GM12801 (cell line): ENCODE measurements around the gene TTC7B.

Experiments used
- TF ChIP-seq, protein P1 (sequence below): IDR thresholded peaks from one replicate; pipeline ENCODE4 v1.5.1; 2011; ENCODE audit warnings: control low read depth; ENCODE audit not compliant: insufficient read length; ENCODE audit errors: extremely low read depth

TTC7B gene

DNA sequence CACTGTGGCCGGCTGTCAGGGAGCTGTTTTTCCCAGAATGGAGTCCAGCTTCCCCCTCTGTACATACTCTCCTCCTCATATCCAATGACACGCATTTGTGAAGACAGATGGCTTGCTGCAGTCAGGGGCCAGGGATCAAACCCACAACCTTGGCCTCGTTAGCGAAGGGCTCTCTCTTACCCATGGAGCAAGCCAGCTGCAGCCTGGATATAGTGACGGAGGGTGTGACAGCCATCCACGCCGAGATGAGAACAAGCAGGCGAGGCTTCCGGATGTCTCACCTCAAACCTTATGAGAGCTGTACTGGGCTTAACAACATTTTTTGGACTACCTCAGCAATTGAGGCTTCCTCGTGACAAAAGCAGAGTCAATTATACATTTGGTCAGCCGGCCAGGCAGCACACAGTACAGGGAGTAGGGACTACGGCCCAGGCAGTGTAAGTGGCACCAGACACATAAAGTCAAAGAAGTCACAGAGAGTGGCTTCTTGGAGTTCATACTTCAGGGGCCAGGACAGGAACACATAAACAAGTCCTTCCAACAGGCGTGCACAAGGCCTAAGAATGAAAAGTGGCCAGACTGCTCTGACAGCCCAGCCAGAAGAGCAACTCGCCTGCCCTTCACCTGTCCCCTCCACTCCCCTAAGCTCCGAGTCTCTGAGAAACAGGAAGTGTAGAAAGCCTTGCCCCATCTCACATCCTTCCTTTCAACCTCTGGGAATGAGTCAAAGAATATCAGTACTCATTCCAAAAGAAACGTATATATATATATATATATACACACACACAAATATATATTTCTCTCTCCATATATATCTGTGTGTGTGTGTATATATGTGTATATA, 115.1 kb downstream of the TTC7B start:
- TF ChIP-seq, protein P1, sequence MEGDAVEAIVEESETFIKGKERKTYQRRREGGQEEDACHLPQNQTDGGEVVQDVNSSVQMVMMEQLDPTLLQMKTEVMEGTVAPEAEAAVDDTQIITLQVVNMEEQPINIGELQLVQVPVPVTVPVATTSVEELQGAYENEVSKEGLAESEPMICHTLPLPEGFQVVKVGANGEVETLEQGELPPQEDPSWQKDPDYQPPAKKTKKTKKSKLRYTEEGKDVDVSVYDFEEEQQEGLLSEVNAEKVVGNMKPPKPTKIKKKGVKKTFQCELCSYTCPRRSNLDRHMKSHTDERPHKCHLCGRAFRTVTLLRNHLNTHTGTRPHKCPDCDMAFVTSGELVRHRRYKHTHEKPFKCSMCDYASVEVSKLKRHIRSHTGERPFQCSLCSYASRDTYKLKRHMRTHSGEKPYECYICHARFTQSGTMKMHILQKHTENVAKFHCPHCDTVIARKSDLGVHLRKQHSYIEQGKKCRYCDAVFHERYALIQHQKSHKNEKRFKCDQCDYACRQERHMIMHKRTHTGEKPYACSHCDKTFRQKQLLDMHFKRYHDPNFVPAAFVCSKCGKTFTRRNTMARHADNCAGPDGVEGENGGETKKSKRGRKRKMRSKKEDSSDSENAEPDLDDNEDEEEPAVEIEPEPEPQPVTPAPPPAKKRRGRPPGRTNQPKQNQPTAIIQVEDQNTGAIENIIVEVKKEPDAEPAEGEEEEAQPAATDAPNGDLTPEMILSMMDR = no peak

DNA sequence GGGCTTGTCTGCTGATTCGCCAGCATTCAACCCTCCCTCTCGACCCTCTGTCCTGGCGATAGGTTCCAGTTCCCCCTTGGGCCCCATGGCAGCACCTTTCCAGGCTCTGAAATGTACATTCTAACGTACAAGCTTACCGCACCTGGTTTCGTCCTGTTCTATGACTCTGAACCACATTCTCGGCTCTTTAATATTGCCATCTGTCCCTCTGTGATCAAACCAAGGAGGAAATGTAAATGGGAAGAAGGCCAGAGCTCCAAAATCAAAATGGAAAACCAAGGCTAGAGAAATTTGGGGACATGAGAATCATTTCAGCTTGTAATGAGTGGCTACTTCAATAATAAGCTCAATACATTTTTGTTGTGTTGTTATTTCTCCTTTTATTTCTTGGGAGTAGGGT, 117.2 kb downstream of the TTC7B start:
- TF ChIP-seq, protein P1 = no peak

DNA sequence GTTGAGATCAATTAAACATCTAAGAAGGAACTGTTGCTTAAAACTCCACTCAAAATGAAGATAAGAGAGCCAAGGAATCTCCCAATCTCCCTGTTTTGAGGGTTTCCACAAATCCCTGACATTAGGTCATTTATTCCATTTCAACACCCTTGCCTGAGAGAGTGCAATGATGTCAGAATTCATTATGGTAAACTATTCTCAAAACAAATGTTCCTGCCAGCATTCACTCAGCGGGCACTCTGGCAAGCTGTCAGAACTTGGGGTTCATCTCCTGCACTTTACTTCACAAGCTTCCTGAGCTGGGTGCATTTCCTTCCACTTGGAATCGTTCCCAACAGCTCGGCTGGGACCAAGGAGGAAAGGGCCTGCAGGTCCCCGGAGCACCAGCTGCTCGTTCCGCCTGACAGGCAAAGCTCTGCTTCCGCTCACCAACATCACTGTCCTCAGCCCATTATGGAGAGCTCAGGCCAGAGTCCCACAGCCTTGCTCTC, 117.8 kb downstream of the TTC7B start:
- TF ChIP-seq, protein P1 = no peak

DNA sequence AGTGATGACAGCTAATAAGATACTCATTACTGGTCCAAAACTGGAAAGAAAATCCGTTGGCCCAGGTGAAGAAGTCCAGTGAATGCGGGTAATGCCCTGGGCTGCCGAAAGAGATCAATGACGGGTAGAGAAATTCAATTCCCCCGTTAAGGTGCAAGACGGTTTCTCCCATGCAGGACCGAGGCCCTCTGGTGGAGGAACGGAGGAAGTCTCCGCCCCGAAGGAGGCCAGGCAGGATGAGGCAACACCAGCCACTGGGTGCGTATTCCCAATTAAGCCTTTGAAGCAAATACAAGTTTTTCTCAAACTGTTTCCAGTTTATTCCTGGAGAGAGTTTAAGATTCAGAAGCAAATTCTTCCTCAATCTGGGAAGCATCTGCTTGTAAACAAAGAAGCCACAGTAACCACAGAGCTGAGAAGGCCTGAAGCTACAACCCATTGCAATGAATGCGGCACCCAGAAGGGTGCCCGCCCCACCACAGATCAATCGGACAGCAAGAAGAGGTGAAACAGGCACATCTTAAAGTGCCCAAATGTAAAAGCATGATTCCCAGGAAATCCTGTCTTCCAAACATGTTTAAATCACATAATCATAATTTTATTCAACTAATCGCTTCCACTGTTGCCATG, 118.5 kb downstream of the TTC7B start:
- TF ChIP-seq, protein P1 = no peak

DNA sequence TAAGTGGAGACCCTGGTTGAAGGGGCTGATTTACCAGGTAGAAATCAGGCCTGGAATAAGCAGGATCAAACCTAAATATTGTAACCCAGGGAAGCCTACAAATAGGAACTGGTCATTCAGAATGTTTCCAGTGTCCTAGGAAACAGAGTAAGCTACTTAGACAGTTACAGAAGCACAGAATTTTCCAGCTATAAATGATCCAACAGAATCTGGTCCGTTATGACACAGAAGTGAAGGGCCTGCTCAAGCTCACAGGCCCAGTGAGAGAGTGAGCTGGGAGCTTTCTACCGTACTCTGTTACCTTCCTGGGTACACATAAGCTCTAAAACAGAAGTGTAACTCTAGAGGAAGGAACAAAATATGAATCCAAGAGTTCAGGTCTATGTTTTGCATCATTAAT, 119.1 kb downstream of the TTC7B start:
- TF ChIP-seq, protein P1 = no peak

DNA sequence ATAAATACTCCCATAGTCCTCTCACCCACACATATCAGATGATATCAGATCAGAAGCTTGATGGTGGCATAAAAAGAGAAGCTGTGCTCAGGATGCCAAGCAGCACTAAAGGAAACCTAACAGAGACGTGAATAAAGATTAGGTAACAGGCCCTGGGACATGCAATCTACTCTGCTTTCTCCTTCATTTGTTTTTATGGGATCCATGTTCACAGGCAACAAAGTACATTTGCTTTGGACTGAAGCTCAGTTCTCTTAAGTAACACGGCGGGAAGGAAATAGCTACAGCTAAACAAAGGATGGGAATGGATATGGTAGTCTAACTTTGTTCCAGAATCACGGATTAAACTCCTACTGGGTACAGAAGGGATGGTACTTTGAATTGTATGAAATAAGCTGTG, 119.5 kb downstream of the TTC7B start:
- TF ChIP-seq, protein P1 = no peak

DNA sequence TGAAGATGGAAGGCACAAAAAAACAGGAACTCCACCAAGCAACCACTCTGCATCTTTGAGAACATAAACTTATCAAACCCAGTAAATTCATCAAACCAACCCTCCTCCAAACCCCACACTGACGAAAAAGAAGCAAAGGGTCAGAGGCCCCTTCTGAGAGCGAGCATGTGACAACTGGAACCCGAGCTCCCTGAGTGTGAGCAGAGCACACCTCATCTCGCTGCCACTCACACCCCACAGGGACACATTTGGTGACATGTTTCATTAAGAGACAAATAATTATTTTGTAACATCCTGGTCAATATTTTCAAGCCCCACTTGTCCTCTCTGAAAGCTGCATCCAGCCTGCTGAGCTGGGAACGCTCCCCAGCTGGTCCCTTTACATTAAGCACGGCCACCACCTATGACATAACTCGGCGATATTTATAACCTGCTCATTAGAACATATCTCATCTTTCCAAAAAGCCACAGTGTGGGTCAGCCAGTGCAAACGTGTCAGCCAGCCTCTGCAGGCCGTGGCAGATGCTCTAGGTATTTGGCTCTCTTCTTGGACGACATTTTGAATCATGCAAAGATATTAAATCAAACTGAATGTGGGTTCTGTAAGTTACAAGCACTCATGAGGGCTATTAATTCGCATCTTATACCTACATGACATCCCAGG, 120.1 kb downstream of the TTC7B start:
- TF ChIP-seq, protein P1 = no peak
